ENCODE results near the gene RPL6. TPM values are rescaled to one million over a fixed set of nuclear protein-coding genes. Genes with fewer than 3 reads are reported as not detected.

RPL6 gene
- polyA plus RNA-seq, 1 experiment, result 1,566 TPM

DNA sequence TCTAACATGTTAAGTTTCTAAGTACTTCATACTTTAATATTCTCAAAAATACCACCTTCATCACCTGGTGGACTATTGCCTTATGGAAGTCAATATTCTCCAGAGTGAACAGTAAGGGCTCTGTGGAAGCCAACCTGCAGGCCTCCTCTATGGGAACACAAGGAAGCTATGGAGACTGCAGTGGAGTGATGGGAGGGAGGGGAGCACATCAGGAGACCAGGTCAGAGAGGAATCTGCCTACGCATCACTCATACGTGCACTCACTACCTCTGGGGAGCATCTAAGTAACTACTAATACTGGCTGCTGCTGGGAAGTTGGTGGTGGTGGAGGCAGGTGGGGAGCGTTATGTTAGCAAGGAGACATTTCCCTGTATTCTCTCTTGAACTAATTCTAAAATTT lies 47.1 kb downstream of the RPL6 start:
- Histone ChIP-seq H3K4me3 (ENCODE audit: low read depth, low read length) (no peak overlapping the region), H3K27me3 (ENCODE audit: control insufficient read depth, insufficient read depth, low read length) (no peaks in the 10 kb centered on the region), H3K36me3 (ENCODE audit: control insufficient read depth, insufficient read depth, low read length) (no peaks in the 10 kb centered on the region)
- POLR2A ChIA-PET, result no interaction called here
- no peak for DNase-seq (ENCODE audit: low read depth)
- CTCF ChIA-PET, result no interaction called here
- no peak for TF ChIP-seq CTCF (IDR thresholded peaks at IDR 0.05; ENCODE audit: insufficient read depth, low read depth, low read length)

DNA sequence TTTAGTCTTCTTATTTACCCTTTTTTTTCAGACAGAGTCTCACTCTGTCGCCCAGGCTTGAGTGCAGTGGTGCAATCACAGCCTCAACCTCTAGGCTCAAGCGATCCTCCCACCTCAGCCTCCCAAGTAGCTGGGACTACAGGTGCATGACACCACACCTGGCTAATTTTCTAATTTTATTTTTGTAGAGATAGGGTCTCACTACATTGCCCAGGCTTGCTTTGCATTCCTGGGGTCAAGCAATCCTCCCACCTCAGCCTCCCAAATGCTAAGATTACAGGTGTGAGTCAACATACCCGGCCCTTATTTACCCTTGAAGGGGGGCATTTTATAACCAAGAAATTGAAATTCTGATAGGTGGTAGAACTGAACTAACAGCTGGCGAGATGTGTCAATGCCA lies 48.1 kb downstream of the RPL6 start:
- no peaks in the 10 kb centered on the region for H3K27me3 ChIP-seq (ENCODE audit: control insufficient read depth, insufficient read depth, low read length)
- CTCF ChIA-PET, result no interaction called here
- no peaks in the 10 kb centered on the region for H3K36me3 ChIP-seq (ENCODE audit: control insufficient read depth, insufficient read depth, low read length)
- DNase-seq (ENCODE audit: low read depth), result no peak
- POLR2A ChIA-PET, result no interaction called here
- TF ChIP-seq CTCF (IDR thresholded peaks at IDR 0.05; ENCODE audit: insufficient read depth, low read depth, low read length), result no peak
- no peak overlapping the region for H3K4me3 ChIP-seq (ENCODE audit: low read depth, low read length)

DNA sequence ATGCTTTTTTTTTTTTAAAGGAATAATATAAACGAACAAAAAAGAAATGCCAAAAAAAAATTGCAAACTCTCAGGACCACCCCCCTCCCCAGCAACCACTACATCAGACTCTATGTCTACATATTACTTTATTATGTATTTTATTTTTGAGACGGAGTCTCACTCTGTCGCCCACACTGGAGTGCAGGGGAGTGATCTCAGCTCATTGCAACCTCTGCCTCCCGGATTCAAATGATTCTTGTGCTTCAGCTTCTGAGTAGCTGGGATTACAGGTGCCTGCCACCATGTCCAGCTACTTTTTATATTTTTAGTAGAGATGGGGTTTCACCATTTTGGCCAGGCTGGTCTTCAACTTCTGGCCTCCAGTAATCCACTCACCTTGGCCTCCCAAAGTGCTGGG lies 50.1 kb downstream of the RPL6 start:
- H3K27me3 ChIP-seq (ENCODE audit: control insufficient read depth, insufficient read depth, low read length), result no peaks in the 10 kb centered on the region
- no peak overlapping the region for H3K4me3 ChIP-seq (ENCODE audit: low read depth, low read length)
- ChIA-PET CTCF (interaction anchor here (1.0 kb wide), 1 partner anchor 11 kb away, joined by 3 read pairs; no protein-coding TSS in a partner anchor), POLR2A (no interaction called here)
- no peak for TF ChIP-seq CTCF (IDR thresholded peaks at IDR 0.05; ENCODE audit: insufficient read depth, low read depth, low read length)
- no peak for DNase-seq (ENCODE audit: low read depth)
- no peaks in the 10 kb centered on the region for H3K36me3 ChIP-seq (ENCODE audit: control insufficient read depth, insufficient read depth, low read length)

GRCh38 chr12:112357214-112357613 lies 52.2 kb downstream of the RPL6 start:
- ChIA-PET POLR2A (no interaction called here), CTCF (no interaction called here)
- DNase-seq (ENCODE audit: low read depth), result no peak
- H3K4me3 ChIP-seq (ENCODE audit: low read depth, low read length), result no peak overlapping the region
- no peak for TF ChIP-seq CTCF (IDR thresholded peaks at IDR 0.05; ENCODE audit: insufficient read depth, low read depth, low read length)
- no peaks in the 10 kb centered on the region for H3K27me3 ChIP-seq (ENCODE audit: control insufficient read depth, insufficient read depth, low read length)
- no peaks in the 10 kb centered on the region for H3K36me3 ChIP-seq (ENCODE audit: control insufficient read depth, insufficient read depth, low read length)

Other genes with a start within 250 kb of the RPL6 start
- gene HECTD4, start 27.2 kb downstream of the RPL6 start, polyA plus RNA-seq (2011; rRNA removed), result 5.5 and 7.3 TPM in 2 replicates
- 46.1 and 87.9 TPM in 2 replicates for gene PTPN11, start 9.3 kb upstream of the RPL6 start, polyA plus RNA-seq (2011; rRNA removed)

All from BJ (cell line).